ENCODE measurements around the gene NAXD.

DNA sequence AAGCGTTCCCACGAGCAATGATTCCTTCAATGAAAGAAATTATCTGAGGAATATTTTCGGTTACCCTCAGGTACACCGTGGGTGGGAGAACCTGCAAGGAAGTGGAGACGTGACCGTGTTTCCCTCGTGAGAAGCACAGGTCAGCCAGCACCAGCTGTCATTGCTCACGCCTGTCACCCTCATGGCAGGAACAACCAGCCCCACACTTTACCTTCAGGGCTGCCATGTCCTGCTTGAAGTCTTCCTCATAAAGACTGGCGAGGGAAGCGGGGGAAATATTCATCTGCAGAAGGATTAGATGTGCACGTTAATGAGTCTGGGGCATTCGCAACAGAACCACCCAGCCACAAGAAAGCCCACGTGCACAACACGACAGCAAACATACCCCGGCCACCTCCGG, 72.4 kb downstream of the NAXD start:
- TF ChIP-seq CTCF (IDR thresholded peaks at IDR 0.05) (no peak), POLR2AphosphoS5 (IDR thresholded peaks at IDR 0.05) (no peak), POLR2A (IDR thresholded peaks at IDR 0.05) (no peak), EP300 (IDR thresholded peaks at IDR 0.05) (no peak)

Data from upper lobe of left lung (tissue), 4 donors.